NT2/D1 (cell line): ENCODE data around the gene ASPDH.

Experiments used
- DNase-seq: peaks from one replicate; pipeline ENCODE4 v3.0.0-alpha.2; 2011; ENCODE audit warnings: low read depth, low spot score
- H3K27me3 ChIP-seq: 2 replicates; pipeline ENCODE4 v1.6.0; 2011; ENCODE audit warnings: mild to moderate bottlenecking; ENCODE audit not compliant: insufficient read length, insufficient read depth
- H3K36me3 ChIP-seq: 2 replicates; pipeline ENCODE4 v1.6.1; 2011; ENCODE audit warnings: mild to moderate bottlenecking, low read length, mixed read lengths; ENCODE audit not compliant: insufficient read depth, insufficient read length
- H3K4me1 ChIP-seq: 2 replicates; pipeline ENCODE4 v1.5.1; 2011; ENCODE audit not compliant: insufficient read depth, insufficient read length
- H3K4me3 ChIP-seq: 2 replicates; pipeline ENCODE4 v1.5.1; 2011; ENCODE audit warnings: low read depth; ENCODE audit not compliant: insufficient read length
- H3K9ac ChIP-seq: 2 replicates; pipeline ENCODE4 v1.6.0; 2011; ENCODE audit warnings: low read depth; ENCODE audit not compliant: insufficient read length
- H3K9me3 ChIP-seq: 2 replicates; pipeline ENCODE4 v1.5.1; 2011; ENCODE audit warnings: mild to moderate bottlenecking, low read length; ENCODE audit not compliant: insufficient read depth
- SUZ12 ChIP-seq: IDR thresholded peaks from 2 replicates; pipeline ENCODE4 v1.6.1; 2011; ENCODE audit not compliant: insufficient read length, insufficient read depth; ENCODE audit errors: extremely low read depth
- YY1 ChIP-seq: IDR thresholded peaks from 2 replicates; pipeline ENCODE4 v1.6.1; 2011; ENCODE audit not compliant: insufficient read length, insufficient read depth
- ZNF274 ChIP-seq: IDR thresholded peaks from 2 replicates; pipeline ENCODE4 v1.6.1; 2011; ENCODE audit warnings: mild to moderate bottlenecking, low read depth, low read length

Gene ASPDH

GRCh38 chr19:50517704-50518075 lies 4.0 kb upstream of the ASPDH start:
- H3K36me3 ChIP-seq, result peaks cover 22% of the 10 kb centered on the region
- no peak overlapping the region for H3K4me3 ChIP-seq
- DNase-seq, result no peak
- TF ChIP-seq YY1 (no peak), SUZ12 (no peak), ZNF274 (no peak)
- no peaks in the 10 kb centered on the region for H3K9me3 ChIP-seq
- no peaks in the 10 kb centered on the region for H3K27me3 ChIP-seq
- peaks cover 13% of the 10 kb centered on the region for H3K4me1 ChIP-seq
- H3K9ac ChIP-seq, result no peak overlapping the region

GRCh38 chr19:50516964-50517703 lies 3.4 kb upstream of the ASPDH start:
- Histone ChIP-seq H3K9ac (no peak overlapping the region), H3K4me3 (no peak overlapping the region), H3K36me3 (peaks cover 22% of the 10 kb centered on the region), H3K27me3 (no peaks in the 10 kb centered on the region), H3K4me1 (peaks cover 13% of the 10 kb centered on the region), H3K9me3 (no peaks in the 10 kb centered on the region)
- TF ChIP-seq SUZ12 (no peak), YY1 (no peak)
- DNase-seq, result no peak

- TF ChIP-seq SUZ12 (no peak), ZNF274 (no peak), YY1 (no peak)
These were observed 2.7 kb upstream of the ASPDH start for GRCh38 chr19:50516456-50516855.

GRCh38 chr19:50515168-50515561 lies 1.5 kb upstream of the ASPDH start:
- TF ChIP-seq ZNF274 (no peak), YY1 (no peak), SUZ12 (no peak)

More at GRCh38 chr19:50516456-50516855, 2.7 kb upstream of the ASPDH start:
- peaks cover 13% of the 10 kb centered on the region for H3K4me1 ChIP-seq
- DNase-seq, result no peak
- no peaks in the 10 kb centered on the region for H3K27me3 ChIP-seq
- H3K36me3 ChIP-seq, result peaks cover 22% of the 10 kb centered on the region
- no peak overlapping the region for H3K4me3 ChIP-seq
- H3K9ac ChIP-seq, result no peak overlapping the region
- no peaks in the 10 kb centered on the region for H3K9me3 ChIP-seq

GRCh38 chr19:50514346-50515167 lies 844 bp upstream of the ASPDH start:
- peaks cover 22% of the 10 kb centered on the region for H3K36me3 ChIP-seq
- H3K9ac ChIP-seq, result no peak overlapping the region
- H3K9me3 ChIP-seq, result no peaks in the 10 kb centered on the region
- H3K27me3 ChIP-seq, result no peaks in the 10 kb centered on the region
- TF ChIP-seq SUZ12 (no peak), ZNF274 (no peak), YY1 (no peak)
- no peak overlapping the region for H3K4me3 ChIP-seq
- peaks cover 19% of the 10 kb centered on the region for H3K4me1 ChIP-seq
- no peak for DNase-seq

More at GRCh38 chr19:50515168-50515561, 1.5 kb upstream of the ASPDH start:
- Histone ChIP-seq H3K36me3 (peaks cover 22% of the 10 kb centered on the region), H3K9ac (no peak overlapping the region), H3K27me3 (no peaks in the 10 kb centered on the region), H3K4me3 (no peak overlapping the region), H3K9me3 (no peaks in the 10 kb centered on the region), H3K4me1 (peaks cover 16% of the 10 kb centered on the region)
- DNase-seq, result no peak

GRCh38 chr19:50512999-50513745 lies 541 bp downstream of the ASPDH start:
- Histone ChIP-seq H3K36me3 (peaks cover 11% of the 10 kb centered on the region), H3K27me3 (no peaks in the 10 kb centered on the region), H3K4me1 (peaks cover 20% of the 10 kb centered on the region), H3K9me3 (no peaks in the 10 kb centered on the region), H3K4me3 (no peak overlapping the region), H3K9ac (peak overlapping the region; percentile 32)
- TF ChIP-seq ZNF274 (no peak), SUZ12 (no peak), YY1 (no peak)
- DNase-seq, result no peak
